Fibroblast of lung (primary cell): Measurements from ENCODE around the gene INSL4. TPM values are rescaled to one million over a fixed set of nuclear protein-coding genes. Genes with fewer than 3 reads are reported as not detected.

Experiments
- DNase-seq, 2 donors: peaks; one replicate each; pipeline versions ENCODE4 v3.0.0 to v3.0.0-alpha.2; 2010; ENCODE audit warnings: low read depth in 2 of 2
- H2AFZ ChIP-seq: 2 replicates; pipeline ENCODE4 v1.5.1; 2012; ENCODE audit warnings: low read length, control low read depth, inconsistent platforms
- H3K27ac ChIP-seq: 2 replicates; pipeline ENCODE4 v1.5.1; 2011; ENCODE audit warnings: low read length, control low read depth; ENCODE audit not compliant: insufficient read depth
- H3K27me3 ChIP-seq: 2 replicates; pipeline ENCODE4 v1.5.1; 2011; ENCODE audit warnings: mild to moderate bottlenecking, low read length; ENCODE audit not compliant: control insufficient read depth, insufficient read depth
- H3K36me3 ChIP-seq: 2 replicates; pipeline ENCODE4 v1.5.1; 2011; ENCODE audit warnings: low read length; ENCODE audit not compliant: control insufficient read depth, insufficient read depth
- H3K4me1 ChIP-seq: 2 replicates; pipeline ENCODE4 v1.5.1; 2011; ENCODE audit warnings: low read length; ENCODE audit not compliant: control insufficient read depth, insufficient read depth; ENCODE audit errors: extremely low read depth
- H3K4me2 ChIP-seq: 2 replicates; pipeline ENCODE4 v1.5.1; 2011; ENCODE audit warnings: low read length, control low read depth; ENCODE audit not compliant: insufficient read depth; ENCODE audit errors: extremely low read depth
- H3K4me3 ChIP-seq, 4 experiments: fragments of 200-600 bp in 1 of 4; sonication (generic) in 1 of 4; replicated peaks in 1 of 4; 2 replicates each; pipeline ENCODE4 v1.5.1; 2011 to 2016; ENCODE audit warnings: low read length in 4 of 4, low read depth in 3 of 4, mild to moderate bottlenecking in 3 of 4, control low read depth in 2 of 4, inconsistent platforms in 1 of 4, mixed read lengths in 1 of 4; ENCODE audit not compliant: insufficient read depth in 1 of 4; ENCODE audit errors: control extremely low read depth in 1 of 4
- H3K79me2 ChIP-seq: 2 replicates; pipeline ENCODE4 v1.5.1; 2012; ENCODE audit warnings: mild to moderate bottlenecking, low read length, inconsistent platforms; ENCODE audit not compliant: control insufficient read depth, insufficient read depth
- H3K9ac ChIP-seq: 2 replicates; pipeline ENCODE4 v1.5.1; 2011; ENCODE audit warnings: mild to moderate bottlenecking, low read length, control low read depth; ENCODE audit not compliant: insufficient read depth
- H3K9me3 ChIP-seq: 2 replicates; pipeline ENCODE4 v1.5.1; 2012; ENCODE audit warnings: low read depth, low read length; ENCODE audit not compliant: control insufficient read depth, insufficient read depth
- H4K20me1 ChIP-seq: 2 replicates; pipeline ENCODE4 v1.5.1; 2011; ENCODE audit warnings: low read length; ENCODE audit not compliant: control insufficient read depth, insufficient read depth; ENCODE audit errors: extremely low read depth
- EZH2 ChIP-seq: IDR thresholded peaks from 2 replicates; pipeline ENCODE4 v1.5.1; 2012; ENCODE audit warnings: low read length, control low read depth, mild to moderate bottlenecking; ENCODE audit errors: missing control alignments
- polyA plus RNA-seq, 2 donors: library from polyadenylated mRNA; depleted of rRNA in 1 of 2; stranded (reverse) in 1 of 2; unstranded in 1 of 2; fragments of >200 nt; gene quantifications; 2 replicates each; pipeline ENCODE4 v1.2.1, GENCODE V29; 2011 to 2012; ENCODE audit warnings: missing spikeins in 1 of 2
- total RNA-seq: library from RNA; depleted of rRNA; stranded (reverse); fragments of >200 nt; gene quantifications from 2 replicates; pipeline ENCODE4 v1.2.1, GENCODE V29; 2014
- TF ChIP-seq, protein P1 (sequence below), 2 donors: IDR thresholded peaks in 1 of 2; conservative IDR thresholded peaks in 1 of 2; 1 replicate in 1 of 2; 2 replicates in 1 of 2; pipeline ENCODE4 v1.5.1; 2011 to 2012; ENCODE audit warnings: low read length in 2 of 2, control low read depth in 1 of 2, inconsistent platforms in 1 of 2, low read depth in 1 of 2, mild to moderate bottlenecking in 1 of 2

The INSL4 gene
- total and polyA plus RNA-seq, 2 donors (not counting 1 experiment from before 2014, with no cell fraction given), result not detected

DNA sequence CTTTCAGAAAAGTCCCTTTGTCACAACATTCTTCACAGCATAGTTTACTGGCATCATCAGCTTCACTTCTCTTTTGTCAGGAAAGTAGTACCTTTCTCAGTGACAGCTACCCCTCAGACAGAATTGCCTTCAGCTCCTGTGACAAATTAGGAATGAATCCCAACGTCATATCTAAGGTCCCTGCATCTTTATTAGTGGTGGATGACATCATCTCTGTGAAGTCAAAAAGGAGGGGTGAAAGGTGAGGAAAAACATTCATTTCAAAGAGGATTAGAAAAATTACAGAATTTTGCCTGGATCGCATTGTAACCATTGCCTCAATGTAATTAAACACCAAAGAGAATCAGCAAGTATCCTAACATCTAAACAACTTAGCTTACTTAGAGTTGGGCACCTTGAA is 37.9 kb upstream of the INSL4 start:
- Histone ChIP-seq H3K36me3 (no peaks in the 10 kb centered on the region), H3K4me3 (no peak overlapping the region), H3K4me1 (no peaks in the 10 kb centered on the region), H3K79me2 (no peaks in the 10 kb centered on the region), H2AFZ (no peak overlapping the region), H3K27ac (no peak overlapping the region), H3K9me3 (no peaks in the 10 kb centered on the region), H3K4me2 (no peak overlapping the region), H3K27me3 (no peaks in the 10 kb centered on the region), H4K20me1 (no peaks in the 10 kb centered on the region), H3K9ac (no peak overlapping the region)
- no peak for DNase-seq
- TF ChIP-seq, protein P1, sequence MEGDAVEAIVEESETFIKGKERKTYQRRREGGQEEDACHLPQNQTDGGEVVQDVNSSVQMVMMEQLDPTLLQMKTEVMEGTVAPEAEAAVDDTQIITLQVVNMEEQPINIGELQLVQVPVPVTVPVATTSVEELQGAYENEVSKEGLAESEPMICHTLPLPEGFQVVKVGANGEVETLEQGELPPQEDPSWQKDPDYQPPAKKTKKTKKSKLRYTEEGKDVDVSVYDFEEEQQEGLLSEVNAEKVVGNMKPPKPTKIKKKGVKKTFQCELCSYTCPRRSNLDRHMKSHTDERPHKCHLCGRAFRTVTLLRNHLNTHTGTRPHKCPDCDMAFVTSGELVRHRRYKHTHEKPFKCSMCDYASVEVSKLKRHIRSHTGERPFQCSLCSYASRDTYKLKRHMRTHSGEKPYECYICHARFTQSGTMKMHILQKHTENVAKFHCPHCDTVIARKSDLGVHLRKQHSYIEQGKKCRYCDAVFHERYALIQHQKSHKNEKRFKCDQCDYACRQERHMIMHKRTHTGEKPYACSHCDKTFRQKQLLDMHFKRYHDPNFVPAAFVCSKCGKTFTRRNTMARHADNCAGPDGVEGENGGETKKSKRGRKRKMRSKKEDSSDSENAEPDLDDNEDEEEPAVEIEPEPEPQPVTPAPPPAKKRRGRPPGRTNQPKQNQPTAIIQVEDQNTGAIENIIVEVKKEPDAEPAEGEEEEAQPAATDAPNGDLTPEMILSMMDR (conservative IDR thresholded peaks at IDR 0.05 in 1 of 2, IDR thresholded peaks at IDR 0.05 in 1 of 2; ENCODE audit: low read depth in 1 of 2, low read length in 2 of 2), result no peak
- TF ChIP-seq EZH2, result no peak

DNA sequence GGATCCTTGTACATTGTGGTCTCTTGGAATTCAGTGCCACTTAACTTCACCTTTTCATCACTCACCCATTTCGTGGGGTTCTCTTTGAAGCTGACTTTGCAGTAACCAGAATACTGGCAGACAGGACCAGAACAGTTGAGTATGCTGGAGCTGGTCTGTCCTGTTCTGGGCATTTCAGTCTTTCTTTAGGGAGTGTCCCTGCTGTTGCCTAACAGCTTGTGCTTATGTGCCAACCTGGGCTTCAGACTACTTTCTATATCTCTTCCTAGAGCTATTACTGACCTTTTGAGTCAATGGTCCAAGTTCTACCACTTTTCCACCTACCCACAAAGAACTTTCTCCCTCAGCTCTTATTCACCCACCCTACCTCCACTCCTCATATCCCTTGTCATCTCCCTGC is 35.8 kb upstream of the INSL4 start:
- H3K36me3 ChIP-seq, result no peaks in the 10 kb centered on the region
- H3K4me3 ChIP-seq, result no peak overlapping the region
- no peak for TF ChIP-seq EZH2
- TF ChIP-seq, protein P1 (conservative IDR thresholded peaks at IDR 0.05 in 1 of 2, IDR thresholded peaks at IDR 0.05 in 1 of 2; ENCODE audit: low read depth in 1 of 2, low read length in 2 of 2), result no peak
- H2AFZ ChIP-seq, result no peak overlapping the region
- no peak overlapping the region for H3K27ac ChIP-seq
- H3K4me1 ChIP-seq, result no peaks in the 10 kb centered on the region
- H3K79me2 ChIP-seq, result no peaks in the 10 kb centered on the region
- no peaks in the 10 kb centered on the region for H3K9me3 ChIP-seq
- H3K27me3 ChIP-seq, result no peaks in the 10 kb centered on the region
- H3K9ac ChIP-seq, result no peak overlapping the region
- no peak for DNase-seq
- H3K4me2 ChIP-seq, result no peak overlapping the region
- no peaks in the 10 kb centered on the region for H4K20me1 ChIP-seq

DNA sequence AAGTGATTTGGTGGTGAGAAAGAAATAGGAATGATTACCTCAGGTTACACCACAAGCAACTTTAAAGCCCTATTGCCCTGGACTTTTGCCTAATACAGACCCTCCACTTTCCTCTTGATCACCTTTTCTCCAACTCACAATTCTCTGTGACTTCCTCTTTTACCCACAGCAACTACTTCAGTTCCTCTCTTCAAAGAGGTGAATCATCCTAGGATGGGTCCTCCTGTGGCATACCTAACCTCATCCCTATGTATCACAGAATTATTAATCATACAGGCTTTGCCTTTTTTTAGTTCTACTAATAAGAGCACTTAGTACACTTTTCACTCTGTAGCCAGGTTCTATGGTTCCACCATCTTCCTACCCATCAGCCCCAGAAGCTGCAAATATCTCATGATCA is 26.1 kb upstream of the INSL4 start:
- no peaks in the 10 kb centered on the region for H3K9me3 ChIP-seq
- no peaks in the 10 kb centered on the region for H3K4me1 ChIP-seq
- no peak overlapping the region for H2AFZ ChIP-seq
- no peak for TF ChIP-seq EZH2
- TF ChIP-seq, protein P1 (conservative IDR thresholded peaks at IDR 0.05 in 1 of 2, IDR thresholded peaks at IDR 0.05 in 1 of 2; ENCODE audit: low read depth in 1 of 2, low read length in 2 of 2), result no peak
- no peak overlapping the region for H3K4me3 ChIP-seq
- H3K36me3 ChIP-seq, result no peaks in the 10 kb centered on the region
- no peak for DNase-seq
- H3K27me3 ChIP-seq, result no peaks in the 10 kb centered on the region
- H4K20me1 ChIP-seq, result no peaks in the 10 kb centered on the region
- H3K4me2 ChIP-seq, result no peak overlapping the region
- H3K79me2 ChIP-seq, result no peaks in the 10 kb centered on the region
- no peak overlapping the region for H3K27ac ChIP-seq
- no peak overlapping the region for H3K9ac ChIP-seq
